ENCODE data around the gene SPPL2A.

Gene SPPL2A

DNA sequence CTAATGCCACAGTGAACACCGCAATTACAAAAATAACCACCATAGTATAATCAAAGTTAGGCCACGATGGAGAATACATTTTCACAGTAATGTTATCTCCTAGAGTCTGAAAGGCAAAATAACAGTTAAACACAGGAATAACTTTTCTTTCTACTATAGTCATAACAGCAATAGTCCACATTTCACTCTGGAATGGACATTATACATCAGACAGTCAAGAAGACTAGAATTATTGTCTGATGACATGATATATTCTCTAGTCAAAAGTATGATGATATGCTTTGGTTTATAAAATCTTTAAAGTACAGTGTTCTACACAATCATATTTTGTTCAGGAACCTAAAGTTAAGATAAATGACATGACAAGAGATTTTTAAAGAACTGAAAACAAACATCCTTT is 18.0 kb downstream of the SPPL2A start:
- TF ChIP-seq, protein P1, sequence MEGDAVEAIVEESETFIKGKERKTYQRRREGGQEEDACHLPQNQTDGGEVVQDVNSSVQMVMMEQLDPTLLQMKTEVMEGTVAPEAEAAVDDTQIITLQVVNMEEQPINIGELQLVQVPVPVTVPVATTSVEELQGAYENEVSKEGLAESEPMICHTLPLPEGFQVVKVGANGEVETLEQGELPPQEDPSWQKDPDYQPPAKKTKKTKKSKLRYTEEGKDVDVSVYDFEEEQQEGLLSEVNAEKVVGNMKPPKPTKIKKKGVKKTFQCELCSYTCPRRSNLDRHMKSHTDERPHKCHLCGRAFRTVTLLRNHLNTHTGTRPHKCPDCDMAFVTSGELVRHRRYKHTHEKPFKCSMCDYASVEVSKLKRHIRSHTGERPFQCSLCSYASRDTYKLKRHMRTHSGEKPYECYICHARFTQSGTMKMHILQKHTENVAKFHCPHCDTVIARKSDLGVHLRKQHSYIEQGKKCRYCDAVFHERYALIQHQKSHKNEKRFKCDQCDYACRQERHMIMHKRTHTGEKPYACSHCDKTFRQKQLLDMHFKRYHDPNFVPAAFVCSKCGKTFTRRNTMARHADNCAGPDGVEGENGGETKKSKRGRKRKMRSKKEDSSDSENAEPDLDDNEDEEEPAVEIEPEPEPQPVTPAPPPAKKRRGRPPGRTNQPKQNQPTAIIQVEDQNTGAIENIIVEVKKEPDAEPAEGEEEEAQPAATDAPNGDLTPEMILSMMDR (IDR thresholded peaks at IDR 0.05; ENCODE audit: borderline replicate concordance, extremely low read depth, low read length, poor library complexity, severe bottlenecking): no peak
- no peak for TF ChIP-seq EZH2 (IDR thresholded peaks at IDR 0.05; ENCODE audit: borderline replicate concordance, low read depth, low read length, severe bottlenecking)
- Histone ChIP-seq H3K4me2 (ENCODE audit: insufficient read depth, low read length) (no peak overlapping the region), H3K36me3 (ENCODE audit: insufficient read depth, low read length) (peaks cover 15% of the 10 kb centered on the region; the same call in 1 of the 2 replicates), H3K4me1 (ENCODE audit: insufficient read depth, low read length) (no peaks in the 10 kb centered on the region), H3K27ac (ENCODE audit: low read length) (no peak overlapping the region), H3K4me3 (ENCODE audit: low read depth in 1 of 2, low read length in 2 of 2) (no peak overlapping the region), H3K79me2 (ENCODE audit: insufficient read depth, low read length) (peaks cover 3% of the 10 kb centered on the region; the same call in 1 of the 2 replicates), H3K9ac (ENCODE audit: low read depth, low read length) (no peak overlapping the region), H3K9me3 (ENCODE audit: insufficient read depth, low read length, severe bottlenecking) (no peaks in the 10 kb centered on the region), H4K20me1 (ENCODE audit: insufficient read depth, low read length) (no peaks in the 10 kb centered on the region), H2AFZ (ENCODE audit: low read depth, low read length) (no peak overlapping the region), H3K27me3 (ENCODE audit: insufficient read depth, low read length, poor library complexity) (no peaks in the 10 kb centered on the region)
- DNase-seq (no peak), ATAC-seq (ENCODE audit: insufficient read depth, low read depth) (no peak)

GRCh38 chr15:50744601-50745000 is 20.9 kb downstream of the SPPL2A start:
- Histone ChIP-seq H2AFZ (ENCODE audit: low read depth, low read length) (no peak overlapping the region), H3K4me1 (ENCODE audit: insufficient read depth, low read length) (no peaks in the 10 kb centered on the region), H3K4me3 (ENCODE audit: low read depth in 1 of 2, low read length in 2 of 2) (no peak overlapping the region), H3K9ac (ENCODE audit: low read depth, low read length) (no peak overlapping the region), H3K27ac (ENCODE audit: low read length) (no peak overlapping the region), H4K20me1 (ENCODE audit: insufficient read depth, low read length) (no peaks in the 10 kb centered on the region), H3K9me3 (ENCODE audit: insufficient read depth, low read length, severe bottlenecking) (no peaks in the 10 kb centered on the region), H3K27me3 (ENCODE audit: insufficient read depth, low read length, poor library complexity) (no peaks in the 10 kb centered on the region), H3K4me2 (ENCODE audit: insufficient read depth, low read length) (no peak overlapping the region), H3K79me2 (ENCODE audit: insufficient read depth, low read length) (no peaks in the 10 kb centered on the region), H3K36me3 (ENCODE audit: insufficient read depth, low read length) (peaks cover 15% of the 10 kb centered on the region; the same call in 1 of the 2 replicates)
- DNase-seq: no peak
- TF ChIP-seq, protein P1 (IDR thresholded peaks at IDR 0.05; ENCODE audit: borderline replicate concordance, extremely low read depth, low read length, poor library complexity, severe bottlenecking): no peak
- TF ChIP-seq EZH2 (IDR thresholded peaks at IDR 0.05; ENCODE audit: borderline replicate concordance, low read depth, low read length, severe bottlenecking): no peak
- ATAC-seq (ENCODE audit: insufficient read depth, low read depth): no peak

- Histone ChIP-seq H3K9ac (ENCODE audit: low read depth, low read length) (no peak overlapping the region), H3K36me3 (ENCODE audit: insufficient read depth, low read length) (peaks cover 7% of the 10 kb centered on the region; the same call in 1 of the 2 replicates), H3K9me3 (ENCODE audit: insufficient read depth, low read length, severe bottlenecking) (no peaks in the 10 kb centered on the region), H3K27me3 (ENCODE audit: insufficient read depth, low read length, poor library complexity) (no peaks in the 10 kb centered on the region), H2AFZ (ENCODE audit: low read depth, low read length) (no peak overlapping the region), H3K27ac (ENCODE audit: low read length) (no peak overlapping the region), H4K20me1 (ENCODE audit: insufficient read depth, low read length) (no peaks in the 10 kb centered on the region), H3K4me3 (ENCODE audit: low read depth in 1 of 2, low read length in 2 of 2) (no peak overlapping the region), H3K4me2 (ENCODE audit: insufficient read depth, low read length) (no peak overlapping the region), H3K79me2 (ENCODE audit: insufficient read depth, low read length) (no peaks in the 10 kb centered on the region), H3K4me1 (ENCODE audit: insufficient read depth, low read length) (no peaks in the 10 kb centered on the region)
- TF ChIP-seq, protein P1 (IDR thresholded peaks at IDR 0.05; ENCODE audit: borderline replicate concordance, extremely low read depth, low read length, poor library complexity, severe bottlenecking): no peak
- ATAC-seq (ENCODE audit: insufficient read depth, low read depth) (no peak), DNase-seq (no peak)
These were observed 24.6 kb downstream of the SPPL2A start for GRCh38 chr15:50740955-50741354.

DNA sequence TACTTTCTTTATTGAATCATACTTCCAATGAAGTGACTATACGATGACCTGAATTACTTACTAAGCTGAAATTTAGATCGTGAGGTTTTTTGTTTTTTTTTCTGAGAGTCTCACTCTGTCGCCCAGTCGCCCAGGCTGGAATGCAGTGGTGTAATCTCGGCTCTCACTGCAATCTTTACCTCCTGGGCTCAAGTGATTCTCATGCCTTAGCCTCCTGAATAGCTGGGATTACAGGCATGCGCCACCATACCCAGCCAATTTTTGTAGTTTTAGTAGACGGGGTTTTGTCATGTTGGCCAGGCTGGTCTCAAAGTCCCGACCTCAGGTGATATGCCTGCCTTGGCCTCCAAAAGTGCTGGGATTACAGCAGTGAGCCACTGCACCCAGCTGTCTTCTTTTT is 28.7 kb downstream of the SPPL2A start:
- no peaks in the 10 kb centered on the region for H3K27me3 ChIP-seq (ENCODE audit: insufficient read depth, low read length, poor library complexity)
- H3K4me2 ChIP-seq (ENCODE audit: insufficient read depth, low read length): no peak overlapping the region
- no peaks in the 10 kb centered on the region for H3K9me3 ChIP-seq (ENCODE audit: insufficient read depth, low read length, severe bottlenecking)
- no peak overlapping the region for H2AFZ ChIP-seq (ENCODE audit: low read depth, low read length)
- H3K27ac ChIP-seq (ENCODE audit: low read length): no peak overlapping the region
- no peaks in the 10 kb centered on the region for H4K20me1 ChIP-seq (ENCODE audit: insufficient read depth, low read length)
- no peaks in the 10 kb centered on the region for H3K79me2 ChIP-seq (ENCODE audit: insufficient read depth, low read length)
- no peak overlapping the region for H3K4me3 ChIP-seq (ENCODE audit: low read depth in 1 of 2, low read length in 2 of 2)
- H3K9ac ChIP-seq (ENCODE audit: low read depth, low read length): no peak overlapping the region
- no peaks in the 10 kb centered on the region for H3K4me1 ChIP-seq (ENCODE audit: insufficient read depth, low read length)
- H3K36me3 ChIP-seq (ENCODE audit: insufficient read depth, low read length): peaks cover 21% of the 10 kb centered on the region; the same call in 1 of the 2 replicates
- no peak for ATAC-seq (ENCODE audit: insufficient read depth, low read depth)
- no peak for DNase-seq
- TF ChIP-seq EZH2 (IDR thresholded peaks at IDR 0.05; ENCODE audit: borderline replicate concordance, low read depth, low read length, severe bottlenecking): no peak
- TF ChIP-seq, protein P1 (IDR thresholded peaks at IDR 0.05; ENCODE audit: borderline replicate concordance, extremely low read depth, low read length, poor library complexity, severe bottlenecking): no peak

All from DND-41 (cell line).